HepG2 (cell line): ENCODE measurements around the gene SLC16A5. TPM values are rescaled to one million over a fixed set of nuclear protein-coding genes. Genes with fewer than 3 reads are reported as not detected.
A peak's percentile ranks its signal among the peaks of the same experiment; 100 is the strongest.

Source experiments
- CBFB ChIP-seq: sonication (generic); formaldehyde crosslinking; IDR thresholded peaks from 2 replicates; pipeline ENCODE4 v1.4.0; 2020; ENCODE audit warnings: missing genetic modification reagents
- CBX5 ChIP-seq: sonication (generic); formaldehyde crosslinking; IDR thresholded peaks from 2 replicates; pipeline ENCODE4 v1.4.0; 2020; ENCODE audit warnings: missing genetic modification reagents, borderline replicate concordance
- FOXA1 ChIP-seq, 2 experiments: fragments of 450-650 bp in 1 of 2; sonication (generic) in 1 of 2; formaldehyde crosslinking in 1 of 2; IDR thresholded peaks; 2 replicates each; pipeline versions ENCODE4 v1.4.0 to v1.6.1; 2016 to 2020; ENCODE audit warnings: missing genetic modification reagents in 1 of 2
- HOXA9 ChIP-seq: sonication (generic); formaldehyde crosslinking; IDR thresholded peaks from 2 replicates; pipeline ENCODE4 v1.8.1; 2022; ENCODE audit warnings: missing genetic modification reagents, mild to moderate bottlenecking, moderate library complexity, borderline replicate concordance
- KAT7 ChIP-seq: IDR thresholded peaks from 2 replicates; pipeline ENCODE4 v1.6.1; 2018; ENCODE audit warnings: borderline replicate concordance, missing compliant biosample characterization
- KLF16 ChIP-seq, 2 experiments: sonication (generic) in 1 of 2; formaldehyde crosslinking in 1 of 2; IDR thresholded peaks; 2 replicates each; pipeline versions ENCODE4 v1.6.1 to v1.8.0; 2016 to 2023; ENCODE audit warnings: missing genetic modification reagents in 2 of 2, missing compliant biosample characterization in 1 of 2
- KLF9 ChIP-seq: IDR thresholded peaks from 2 replicates; pipeline ENCODE4 v1.6.1; 2016; ENCODE audit warnings: low read depth
- MIXL1 ChIP-seq: IDR thresholded peaks from 2 replicates; pipeline ENCODE4 v1.6.1; 2016
- PRMT3 ChIP-seq: sonication (generic); formaldehyde crosslinking; IDR thresholded peaks from 2 replicates; pipeline ENCODE4 v1.8.1; 2022; ENCODE audit warnings: low read depth, mild to moderate bottlenecking, moderate library complexity, missing genetic modification reagents, borderline replicate concordance
- RAD21 ChIP-seq: fragments of 450-650 bp; formaldehyde crosslinking; IDR thresholded peaks from 2 replicates; pipeline ENCODE4 v1.5.0; 2020; ENCODE audit warnings: mild to moderate bottlenecking
- SIN3A ChIP-seq: IDR thresholded peaks from 2 replicates; pipeline ENCODE4 v1.6.1; 2011; ENCODE audit warnings: low read depth, mild to moderate bottlenecking, control low read depth, low read length, borderline replicate concordance
- YEATS2 ChIP-seq: sonication (generic); formaldehyde crosslinking; IDR thresholded peaks from 2 replicates; pipeline ENCODE4 v1.4.0; 2020; ENCODE audit warnings: missing genetic modification reagents, borderline replicate concordance
- ZFP1 ChIP-seq: IDR thresholded peaks from 2 replicates; pipeline ENCODE4 v1.6.1; 2016
- ZNF460 ChIP-seq: sonication (generic); formaldehyde crosslinking; IDR thresholded peaks from 2 replicates; pipeline ENCODE4 v1.5.1; 2020; ENCODE audit warnings: missing genetic modification reagents, mild to moderate bottlenecking, borderline replicate concordance
- ZNF564 ChIP-seq: sonication (generic); formaldehyde crosslinking; IDR thresholded peaks from 2 replicates; pipeline ENCODE4 v1.8.1; 2023; ENCODE audit warnings: mild to moderate bottlenecking, missing genetic modification reagents
- ZNF607 ChIP-seq: sonication (generic); formaldehyde crosslinking; IDR thresholded peaks from 2 replicates; pipeline ENCODE4 v1.5.1; 2020; ENCODE audit warnings: missing genetic modification reagents, mild to moderate bottlenecking, borderline replicate concordance
- ZNF749 ChIP-seq: sonication (generic); formaldehyde crosslinking; IDR thresholded peaks from 2 replicates; pipeline ENCODE4 v1.8.0; 2022; ENCODE audit warnings: mild to moderate bottlenecking, missing genetic modification reagents, moderate library complexity, borderline replicate concordance
- polyA plus RNA-seq, 8 experiments: library from polyadenylated mRNA; depleted of rRNA in 3 of 8; stranded (reverse) in 7 of 8; unstranded in 1 of 8; fragments of >200 nt; fragmentation: Illumina TruSeq in 4 of 8; extraction: Trizol in 4 of 8; gene quantifications; 2 replicates each; pipeline versions ENCODE4 v1.2.1 to v1.2.3, GENCODE V29; 2011 to 2016; ENCODE audit warnings: low read depth in 4 of 8, missing spikeins in 1 of 8, mixed read lengths in 1 of 8; ENCODE audit not compliant: insufficient read depth in 1 of 8
- total RNA-seq, 5 experiments: library from RNA; depleted of rRNA; stranded (reverse); fragments of >200 nt; fragmentation: Illumina TruSeq; extraction: Trizol; gene quantifications; 2 replicates each; pipeline ENCODE4 v1.2.3, GENCODE V29; 2016; ENCODE audit warnings: low read depth in 1 of 5
- TF ChIP-seq, protein P1 (sequence below): sonication (generic); formaldehyde crosslinking; IDR thresholded peaks from 2 replicates; pipeline ENCODE4 v1.4.0; 2020; ENCODE audit warnings: mild to moderate bottlenecking, missing genetic modification reagents
- TF ChIP-seq, protein P2 (sequence below): sonication (generic); formaldehyde crosslinking; IDR thresholded peaks from 2 replicates; pipeline ENCODE4 v1.5.1; 2020; ENCODE audit warnings: missing genetic modification reagents, mild to moderate bottlenecking, borderline replicate concordance
- TF ChIP-seq, protein P3 (sequence below): IDR thresholded peaks from 2 replicates; pipeline ENCODE4 v1.6.1; 2016; ENCODE audit warnings: control low read depth
- TF ChIP-seq, protein P4 (sequence below): sonication (generic); formaldehyde crosslinking; IDR thresholded peaks from 2 replicates; pipeline ENCODE4 v1.8.1; 2022; ENCODE audit warnings: mild to moderate bottlenecking, missing genetic modification reagents

Gene SLC16A5
- total and polyA plus RNA-seq, 2 of the 13 experiments (the other 11 are each of a cell fraction or from before 2014, with no cell fraction given), result 0.69 to 5.6 TPM

DNA sequence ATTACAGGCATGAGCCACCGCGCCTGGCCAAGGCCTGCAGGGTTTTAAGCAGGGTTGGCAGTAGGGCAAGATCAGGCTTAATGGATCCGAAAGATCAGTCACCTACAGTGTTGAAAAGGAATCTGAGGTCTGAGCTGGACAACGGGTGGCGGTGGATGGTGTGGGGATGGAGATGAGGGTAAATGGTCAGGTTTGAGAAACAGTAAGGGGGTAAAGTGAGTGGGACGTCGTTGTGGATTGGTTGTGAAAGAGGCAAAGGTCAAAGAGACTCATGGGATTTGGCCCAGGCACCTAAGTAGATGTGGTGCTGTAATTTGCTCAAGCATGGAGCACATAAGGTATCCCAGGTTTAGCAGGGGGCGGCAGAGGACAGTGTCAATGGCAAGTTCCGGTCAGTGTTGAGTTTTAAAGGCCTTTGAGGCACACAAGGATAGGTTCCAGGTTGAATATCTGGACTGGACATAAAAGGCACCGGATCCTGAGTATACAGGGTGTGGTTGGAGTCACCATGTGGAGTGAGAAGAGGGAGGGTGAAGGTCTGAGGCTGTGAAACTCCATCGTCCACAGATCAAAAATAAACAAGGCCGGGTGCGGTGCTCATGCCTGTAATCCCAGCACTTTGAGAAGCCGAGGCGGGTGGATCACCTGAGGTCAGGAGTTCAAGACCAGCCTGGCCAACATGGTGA lies 1.1 kb upstream of the SLC16A5 start (continued):
- TF ChIP-seq, protein P1, sequence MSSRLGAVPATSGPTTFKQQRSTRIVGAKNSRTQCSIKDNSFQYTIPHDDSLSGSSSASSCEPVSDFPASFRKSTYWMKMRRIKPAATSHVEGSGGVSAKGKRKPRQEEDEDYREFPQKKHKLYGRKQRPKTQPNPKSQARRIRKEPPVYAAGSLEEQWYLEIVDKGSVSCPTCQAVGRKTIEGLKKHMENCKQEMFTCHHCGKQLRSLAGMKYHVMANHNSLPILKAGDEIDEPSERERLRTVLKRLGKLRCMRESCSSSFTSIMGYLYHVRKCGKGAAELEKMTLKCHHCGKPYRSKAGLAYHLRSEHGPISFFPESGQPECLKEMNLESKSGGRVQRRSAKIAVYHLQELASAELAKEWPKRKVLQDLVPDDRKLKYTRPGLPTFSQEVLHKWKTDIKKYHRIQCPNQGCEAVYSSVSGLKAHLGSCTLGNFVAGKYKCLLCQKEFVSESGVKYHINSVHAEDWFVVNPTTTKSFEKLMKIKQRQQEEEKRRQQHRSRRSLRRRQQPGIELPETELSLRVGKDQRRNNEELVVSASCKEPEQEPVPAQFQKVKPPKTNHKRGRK (CRISPR knock-in tag), result no peak
- 0 out of 2 replicates have a peak, but pooled peaks have one; percentile 38 for TF ChIP-seq ZNF564
- TF ChIP-seq ZNF749 (CRISPR knock-in tag), result no peak; the same call in 1 of the 2 replicates
- no peak for TF ChIP-seq CBFB
- TF ChIP-seq KAT7 (CRISPR knock-in tag), result 0 out of 2 replicates have a peak, but pooled peaks have one; percentile 38
- TF ChIP-seq YEATS2 (CRISPR knock-in tag), result 0 out of 2 replicates have a peak, but pooled peaks have one; percentile 34
- no peak for TF ChIP-seq KLF16 (CRISPR knock-in tag; IDR thresholded peaks at IDR 0.05)
- TF ChIP-seq KLF9 (CRISPR knock-in tag), result no peak
- no peak for TF ChIP-seq MIXL1 (CRISPR knock-in tag)
- no peak for TF ChIP-seq ZNF460 (CRISPR knock-in tag)
- TF ChIP-seq SIN3A, result peak; percentile 64; the same call in 1 of the 2 replicates
- no peak for TF ChIP-seq PRMT3 (CRISPR knock-in tag)
- 0 out of 2 replicates have a peak, but pooled peaks have one; percentile 8 for TF ChIP-seq RAD21 (CRISPR knock-in tag)
- 0 out of 2 replicates have a peak, but pooled peaks have one; percentile 53 for TF ChIP-seq CBX5 (CRISPR knock-in tag)
- TF ChIP-seq, protein P2, sequence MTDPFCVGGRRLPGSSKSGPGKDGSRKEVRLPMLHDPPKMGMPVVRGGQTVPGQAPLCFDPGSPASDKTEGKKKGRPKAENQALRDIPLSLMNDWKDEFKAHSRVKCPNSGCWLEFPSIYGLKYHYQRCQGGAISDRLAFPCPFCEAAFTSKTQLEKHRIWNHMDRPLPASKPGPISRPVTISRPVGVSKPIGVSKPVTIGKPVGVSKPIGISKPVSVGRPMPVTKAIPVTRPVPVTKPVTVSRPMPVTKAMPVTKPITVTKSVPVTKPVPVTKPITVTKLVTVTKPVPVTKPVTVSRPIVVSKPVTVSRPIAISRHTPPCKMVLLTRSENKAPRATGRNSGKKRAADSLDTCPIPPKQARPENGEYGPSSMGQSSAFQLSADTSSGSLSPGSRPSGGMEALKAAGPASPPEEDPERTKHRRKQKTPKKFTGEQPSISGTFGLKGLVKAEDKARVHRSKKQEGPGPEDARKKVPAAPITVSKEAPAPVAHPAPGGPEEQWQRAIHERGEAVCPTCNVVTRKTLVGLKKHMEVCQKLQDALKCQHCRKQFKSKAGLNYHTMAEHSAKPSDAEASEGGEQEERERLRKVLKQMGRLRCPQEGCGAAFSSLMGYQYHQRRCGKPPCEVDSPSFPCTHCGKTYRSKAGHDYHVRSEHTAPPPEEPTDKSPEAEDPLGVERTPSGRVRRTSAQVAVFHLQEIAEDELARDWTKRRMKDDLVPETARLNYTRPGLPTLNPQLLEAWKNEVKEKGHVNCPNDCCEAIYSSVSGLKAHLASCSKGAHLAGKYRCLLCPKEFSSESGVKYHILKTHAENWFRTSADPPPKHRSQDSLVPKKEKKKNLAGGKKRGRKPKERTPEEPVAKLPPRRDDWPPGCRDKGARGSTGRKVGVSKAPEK, result no peak
- peak; percentile 54; the same call in 1 of the 2 replicates for TF ChIP-seq ZNF607 (CRISPR knock-in tag)
- 0 out of 2 replicates have a peak, but pooled peaks have one; percentile 42 for TF ChIP-seq ZFP1
- TF ChIP-seq, protein P3, sequence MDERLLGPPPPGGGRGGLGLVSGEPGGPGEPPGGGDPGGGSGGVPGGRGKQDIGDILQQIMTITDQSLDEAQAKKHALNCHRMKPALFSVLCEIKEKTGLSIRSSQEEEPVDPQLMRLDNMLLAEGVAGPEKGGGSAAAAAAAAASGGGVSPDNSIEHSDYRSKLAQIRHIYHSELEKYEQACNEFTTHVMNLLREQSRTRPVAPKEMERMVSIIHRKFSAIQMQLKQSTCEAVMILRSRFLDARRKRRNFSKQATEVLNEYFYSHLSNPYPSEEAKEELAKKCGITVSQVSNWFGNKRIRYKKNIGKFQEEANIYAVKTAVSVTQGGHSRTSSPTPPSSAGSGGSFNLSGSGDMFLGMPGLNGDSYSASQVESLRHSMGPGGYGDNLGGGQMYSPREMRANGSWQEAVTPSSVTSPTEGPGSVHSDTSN (CRISPR knock-in tag), result no peak
- TF ChIP-seq HOXA9 (CRISPR knock-in tag), result no peak
- TF ChIP-seq FOXA1 (IDR thresholded peaks at IDR 0.05), result no peak
- peak; percentile 81 for TF ChIP-seq FOXA1 (CRISPR knock-in tag; IDR thresholded peaks at IDR 0.05)
- TF ChIP-seq, protein P4, sequence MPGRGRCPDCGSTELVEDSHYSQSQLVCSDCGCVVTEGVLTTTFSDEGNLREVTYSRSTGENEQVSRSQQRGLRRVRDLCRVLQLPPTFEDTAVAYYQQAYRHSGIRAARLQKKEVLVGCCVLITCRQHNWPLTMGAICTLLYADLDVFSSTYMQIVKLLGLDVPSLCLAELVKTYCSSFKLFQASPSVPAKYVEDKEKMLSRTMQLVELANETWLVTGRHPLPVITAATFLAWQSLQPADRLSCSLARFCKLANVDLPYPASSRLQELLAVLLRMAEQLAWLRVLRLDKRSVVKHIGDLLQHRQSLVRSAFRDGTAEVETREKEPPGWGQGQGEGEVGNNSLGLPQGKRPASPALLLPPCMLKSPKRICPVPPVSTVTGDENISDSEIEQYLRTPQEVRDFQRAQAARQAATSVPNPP, result no peak
